Stimulated activated naive CD4-positive, alpha-beta T cell (primary cell): ENCODE measurements around the gene TECR.
"Not testable (repeated sequence)": the region's sequence is repeated elsewhere in the genome, so short reads cannot be mapped to it uniquely, and the experiment has no call there.

Experiments
- DNase-seq, 6 experiments: peaks; one replicate each; lab custom pipeline; 2025; lab: John Stamatoyannopoulos, UW

TECR gene

DNA sequence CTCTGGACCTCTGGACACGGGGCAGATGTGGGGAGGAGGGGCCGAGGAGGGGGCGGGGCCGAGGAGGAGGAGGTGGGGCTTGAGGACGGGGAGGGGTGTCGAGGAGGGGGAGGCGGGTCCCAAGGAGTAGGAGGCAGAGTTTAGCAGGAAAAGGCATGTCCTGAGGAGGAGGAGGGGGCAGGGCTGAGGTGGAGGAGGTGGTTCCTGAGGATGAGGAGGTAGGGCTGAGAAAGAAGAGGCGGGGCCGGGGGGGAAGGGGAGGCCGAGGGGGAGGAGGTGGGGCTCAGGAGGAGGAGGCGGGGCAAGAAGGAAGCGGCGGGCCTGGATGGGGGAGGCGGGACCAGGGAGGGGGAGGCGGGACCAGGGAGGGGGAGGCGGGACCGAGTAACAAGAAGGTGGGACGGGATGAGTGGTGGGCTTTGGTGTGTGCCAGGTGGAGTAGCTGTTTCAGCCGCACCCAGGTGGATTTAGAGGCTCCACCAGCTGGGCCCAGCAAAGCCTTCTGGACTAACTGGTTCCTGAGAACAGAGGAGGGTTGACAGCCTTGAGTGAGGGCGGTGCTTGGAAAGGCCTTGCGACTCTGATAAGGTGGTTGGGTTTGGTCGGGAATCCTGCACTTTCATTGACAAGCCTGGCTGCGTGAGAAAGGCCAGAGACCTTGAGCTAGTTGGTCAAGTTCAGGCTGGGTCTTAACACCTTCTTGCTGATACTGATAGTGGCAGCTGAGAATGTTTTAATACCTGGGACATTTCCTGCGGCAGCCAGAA lies 7.7 kb downstream of the TECR start:
- peak; percentile 20 to 64 (median 32) for DNase-seq

- DNase-seq: no peak
These were observed 11.5 kb downstream of the TECR start for GRCh38 chr19:14540741-14541525.

GRCh38 chr19:14541979-14542378 lies 12.6 kb downstream of the TECR start:
- not testable (repeated sequence) for DNase-seq

DNA sequence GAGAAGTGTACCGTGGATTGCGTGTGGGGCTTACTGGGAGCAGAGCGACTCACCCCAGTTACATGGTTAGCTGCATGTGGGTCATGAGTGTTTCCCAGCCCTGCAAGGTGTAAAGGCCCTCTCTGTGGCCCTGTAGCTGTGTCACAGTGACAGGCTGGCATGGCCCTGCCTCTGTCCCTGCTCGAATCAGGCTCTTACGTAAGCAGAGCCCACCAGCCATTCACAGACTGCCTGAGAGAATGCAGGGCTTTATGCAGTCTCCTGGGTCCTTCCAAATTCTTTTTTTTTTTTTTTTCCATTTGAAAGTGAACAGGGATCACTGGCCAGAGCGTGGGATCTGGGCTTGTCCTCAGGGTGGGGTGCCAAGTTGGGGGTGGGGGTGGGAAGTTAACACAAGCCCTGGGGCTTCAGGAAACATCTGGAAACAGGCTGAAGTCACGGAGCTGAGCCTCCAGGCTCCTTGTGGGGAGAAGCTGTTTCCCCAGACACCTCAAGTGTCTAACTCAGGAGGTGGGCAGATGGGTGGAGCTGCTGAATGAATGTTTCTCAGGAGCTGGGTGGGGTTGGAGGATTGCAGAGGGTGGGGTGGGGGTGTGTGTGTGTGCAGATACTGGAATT lies 13.4 kb downstream of the TECR start:
- DNase-seq: no peak

GRCh38 chr19:14544047-14544446 lies 14.7 kb downstream of the TECR start:
- no peak for DNase-seq

DNA sequence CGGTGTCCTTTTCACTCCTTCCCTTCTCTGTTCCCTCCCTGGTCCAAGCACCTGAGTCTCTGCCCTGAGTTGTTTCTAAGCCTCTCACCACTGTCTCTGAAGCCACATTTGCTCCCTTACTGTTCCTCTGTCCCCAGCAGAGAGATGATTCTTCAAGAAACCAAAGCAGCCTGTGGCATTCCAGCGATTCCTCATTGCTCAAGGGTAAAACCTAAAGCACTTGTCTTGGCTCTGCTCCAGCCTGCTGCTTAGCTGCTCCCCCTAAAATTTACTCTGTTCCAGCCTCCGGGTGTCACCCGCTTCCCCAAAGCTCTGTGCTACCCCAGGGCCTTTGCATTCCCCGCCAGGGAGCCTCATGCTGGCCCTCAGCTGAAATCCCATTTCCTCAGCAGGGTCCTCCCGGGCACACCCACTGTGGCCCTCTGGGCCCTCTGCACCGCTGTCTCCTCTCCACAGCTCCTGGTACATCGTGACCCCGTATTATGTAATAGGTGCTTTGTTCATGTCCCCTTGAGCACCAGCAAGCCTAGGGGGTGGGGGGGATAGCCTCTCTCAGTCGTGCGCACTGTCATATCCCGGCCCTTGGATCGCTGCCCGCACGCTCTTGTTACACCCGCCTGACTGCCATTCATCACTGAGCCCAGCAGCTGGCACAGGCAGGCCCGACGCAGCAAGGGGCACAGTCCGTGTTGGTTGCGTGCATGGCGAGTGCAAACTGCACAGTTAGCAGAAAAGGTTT lies 15.8 kb downstream of the TECR start:
- DNase-seq: no peak

GRCh38 chr19:14545716-14546082 lies 16.3 kb downstream of the TECR start:
- no peak for DNase-seq

DNA sequence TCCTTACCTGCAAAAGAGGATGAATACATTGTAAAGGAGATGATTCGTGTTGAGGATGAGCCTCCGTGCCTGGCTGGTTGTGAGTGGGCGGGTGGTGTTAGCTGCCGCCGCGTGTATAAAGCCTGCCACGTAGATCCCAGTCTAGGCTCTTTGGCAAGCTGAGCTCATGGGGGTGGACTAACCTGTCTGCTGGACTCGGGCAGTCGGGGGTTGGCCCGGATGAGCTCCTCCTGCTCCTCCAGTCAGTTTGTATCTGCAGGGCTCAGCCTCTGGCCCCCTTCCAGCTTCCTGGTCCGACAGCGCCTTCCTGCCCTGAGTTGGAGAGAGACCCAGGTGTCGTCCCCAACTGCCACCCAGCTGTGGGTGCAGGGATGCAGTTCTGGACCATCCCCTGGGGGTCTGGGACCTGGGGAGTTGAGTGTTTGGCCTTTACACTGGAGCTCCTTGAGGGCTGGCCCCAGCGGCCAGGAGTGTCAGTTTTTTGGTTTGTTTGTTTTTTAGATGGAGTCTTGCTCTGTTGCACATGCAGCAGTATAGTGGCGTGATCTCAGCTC lies 20.9 kb downstream of the TECR start:
- DNase-seq: no peak

GRCh38 chr19:14551134-14552005 lies 22.0 kb downstream of the TECR start:
- peak; percentile 69 to 86 (median 82) for DNase-seq

- DNase-seq: not testable (repeated sequence)
These were observed 22.6 kb downstream of the TECR start for GRCh38 chr19:14552006-14552360.

DNA sequence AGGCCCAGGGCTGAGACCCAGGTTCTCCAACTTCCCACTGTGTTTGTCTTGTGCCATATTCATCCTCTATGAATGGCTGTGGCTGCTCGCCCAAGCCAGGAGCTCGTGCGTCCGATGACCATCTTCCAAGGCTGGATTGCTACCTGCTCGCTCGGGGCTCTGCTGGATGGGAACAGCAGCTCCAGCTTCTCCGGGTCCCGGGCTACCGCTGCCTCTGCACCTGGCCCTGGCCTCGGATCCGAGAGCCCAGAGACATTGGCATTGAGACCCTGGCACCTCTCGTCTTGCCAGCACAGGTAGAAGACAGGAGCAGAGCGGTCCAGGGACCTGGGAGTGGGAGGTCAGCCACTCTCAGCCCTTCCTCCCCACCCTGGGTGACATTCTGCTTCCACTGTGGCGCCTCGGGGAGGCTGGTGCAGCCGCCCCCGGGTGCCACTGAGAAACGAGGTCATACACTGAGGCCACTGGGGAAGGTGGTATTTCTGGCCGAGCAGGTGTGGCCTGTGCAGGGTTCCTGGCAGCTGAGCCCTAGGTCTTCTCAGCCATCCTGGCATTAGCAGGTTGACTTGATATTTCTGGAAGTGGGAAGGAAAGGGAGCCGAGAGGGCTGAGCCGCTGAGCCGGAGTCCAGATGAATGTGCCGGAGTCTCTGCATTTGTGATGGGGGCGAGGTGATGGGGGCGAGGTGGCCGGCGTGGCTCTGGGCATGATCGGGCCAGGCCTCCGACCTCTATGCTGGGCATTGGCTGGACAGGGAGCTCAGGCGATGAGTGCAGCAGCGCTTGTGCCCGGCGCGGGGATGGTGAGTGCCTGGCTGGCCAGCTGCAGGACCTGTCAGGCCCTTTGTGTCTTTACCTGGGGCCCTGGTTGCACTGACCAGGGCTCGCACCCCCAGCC lies 23.9 kb downstream of the TECR start:
- DNase-seq: no peak

- no peak for DNase-seq
These were observed 24.5 kb downstream of the TECR start for GRCh38 chr19:14553939-14554243.

DNA sequence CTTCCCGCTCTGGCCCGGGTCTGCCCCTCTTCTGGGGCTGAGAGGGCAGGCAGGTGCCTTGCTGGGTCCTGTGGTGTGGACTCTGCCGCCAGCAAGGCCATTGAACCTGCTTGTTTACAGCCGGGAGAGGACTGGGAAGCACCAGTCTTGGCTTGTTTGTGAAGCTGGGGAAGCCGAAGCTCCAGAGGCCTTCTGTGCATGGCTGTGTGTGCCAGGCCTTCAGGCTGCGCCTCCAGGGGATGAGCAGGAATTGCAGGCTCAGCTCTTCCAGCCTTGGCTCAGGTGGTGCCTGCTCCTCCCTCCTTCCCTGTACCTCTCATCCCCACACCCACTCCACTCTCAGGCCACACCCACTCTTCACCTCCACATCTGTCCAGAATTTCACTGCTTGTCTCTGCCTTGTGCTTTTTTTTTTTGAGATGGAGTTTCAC lies 25.0 kb downstream of the TECR start:
- no peak for DNase-seq

GRCh38 chr19:14555918-14556661 lies 26.7 kb downstream of the TECR start:
- no peak for DNase-seq

- DNase-seq: peak; percentile 25 to 66 (median 56)
These were observed 27.3 kb downstream of the TECR start for GRCh38 chr19:14556662-14557188.

DNA sequence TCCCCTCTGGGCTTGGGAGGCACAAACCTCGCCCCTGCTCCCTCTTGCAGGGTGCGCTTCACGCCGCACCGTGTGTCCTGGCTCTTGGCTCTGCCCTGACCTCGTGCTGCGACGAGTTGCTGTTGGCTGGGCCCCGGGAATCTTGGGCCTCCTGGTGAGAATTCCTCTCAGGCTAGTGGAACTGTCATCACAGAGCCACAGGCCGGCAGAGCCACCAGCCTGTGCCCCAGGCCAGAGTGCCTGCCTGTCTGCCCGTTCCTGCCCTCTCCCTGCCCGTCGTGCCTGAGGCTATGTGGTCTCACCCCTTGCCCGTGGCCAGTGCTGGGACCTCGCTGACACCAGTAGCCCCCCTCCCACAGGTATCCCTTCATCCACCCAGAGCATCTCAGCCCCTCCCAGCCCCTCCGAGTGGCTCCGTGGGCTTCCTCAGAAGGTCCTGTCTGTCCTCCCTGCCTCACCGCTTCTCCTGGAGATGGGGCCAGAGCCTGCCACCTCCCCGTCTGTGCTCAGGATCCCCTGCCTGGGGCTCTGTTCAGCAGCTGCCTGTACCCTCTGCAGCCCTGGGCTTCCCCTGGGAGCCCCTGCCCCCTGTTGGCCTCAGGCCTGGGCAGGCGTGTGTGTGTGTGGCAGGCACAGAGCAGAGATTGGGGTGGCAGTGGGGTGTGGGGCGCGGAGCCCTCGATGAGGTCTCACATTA lies 29.1 kb downstream of the TECR start:
- no peak for DNase-seq

DNA sequence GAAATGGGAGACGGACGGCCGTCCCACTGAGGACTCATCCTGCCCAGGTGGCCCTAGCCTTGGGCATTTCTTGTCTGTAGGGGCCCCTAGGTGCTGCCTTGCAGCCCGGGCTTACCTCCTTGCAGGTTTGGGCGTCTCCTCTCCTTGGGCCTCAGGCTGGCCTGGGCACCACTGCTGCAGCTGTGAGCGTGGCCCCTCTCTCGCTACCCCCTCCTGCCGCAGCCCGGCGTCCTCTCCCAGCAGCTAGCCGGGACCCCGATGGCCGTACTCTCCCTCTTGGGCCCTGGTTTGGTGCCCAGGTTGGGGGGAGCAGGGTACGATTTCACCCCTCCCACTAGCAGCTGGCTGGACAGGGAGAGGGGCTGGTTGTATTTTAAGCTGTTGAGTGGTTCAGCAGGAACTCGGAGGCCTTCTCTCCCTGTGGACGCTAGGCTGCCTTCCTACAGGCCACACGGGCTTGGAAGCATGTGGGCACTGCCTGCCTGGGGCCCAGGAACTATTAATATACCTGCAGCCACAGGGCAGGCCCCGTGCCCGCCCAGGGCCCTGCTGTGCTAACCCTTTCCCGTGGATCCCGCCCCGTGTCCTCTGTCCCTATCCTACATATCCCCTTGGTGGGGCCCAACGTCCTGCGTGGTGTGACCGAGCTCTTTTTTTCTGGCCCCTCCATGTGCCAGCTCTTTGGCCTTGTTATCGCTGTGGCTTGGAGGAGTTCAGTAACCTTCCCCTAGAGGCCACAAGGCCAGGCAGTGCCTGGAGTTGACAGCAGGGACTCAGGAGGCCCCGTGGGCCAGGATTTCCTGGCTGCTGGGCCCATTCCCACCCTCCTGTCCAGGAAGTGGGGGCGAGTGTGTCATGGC lies 30.8 kb downstream of the TECR start:
- DNase-seq: no peak

- DNase-seq: no peak
These were observed 31.3 kb downstream of the TECR start for GRCh38 chr19:14560776-14561108.
